HG03460 (cell line): Measurements from ENCODE around the gene AAMDC.

ENCODE experiments used
- ATAC-seq: cut with Tn5 transposase; IDR thresholded peaks from one replicate; pipeline ENCODE4 v1.9.1; 2021; ENCODE audit not compliant: unreplicated experiment

Gene AAMDC

DNA sequence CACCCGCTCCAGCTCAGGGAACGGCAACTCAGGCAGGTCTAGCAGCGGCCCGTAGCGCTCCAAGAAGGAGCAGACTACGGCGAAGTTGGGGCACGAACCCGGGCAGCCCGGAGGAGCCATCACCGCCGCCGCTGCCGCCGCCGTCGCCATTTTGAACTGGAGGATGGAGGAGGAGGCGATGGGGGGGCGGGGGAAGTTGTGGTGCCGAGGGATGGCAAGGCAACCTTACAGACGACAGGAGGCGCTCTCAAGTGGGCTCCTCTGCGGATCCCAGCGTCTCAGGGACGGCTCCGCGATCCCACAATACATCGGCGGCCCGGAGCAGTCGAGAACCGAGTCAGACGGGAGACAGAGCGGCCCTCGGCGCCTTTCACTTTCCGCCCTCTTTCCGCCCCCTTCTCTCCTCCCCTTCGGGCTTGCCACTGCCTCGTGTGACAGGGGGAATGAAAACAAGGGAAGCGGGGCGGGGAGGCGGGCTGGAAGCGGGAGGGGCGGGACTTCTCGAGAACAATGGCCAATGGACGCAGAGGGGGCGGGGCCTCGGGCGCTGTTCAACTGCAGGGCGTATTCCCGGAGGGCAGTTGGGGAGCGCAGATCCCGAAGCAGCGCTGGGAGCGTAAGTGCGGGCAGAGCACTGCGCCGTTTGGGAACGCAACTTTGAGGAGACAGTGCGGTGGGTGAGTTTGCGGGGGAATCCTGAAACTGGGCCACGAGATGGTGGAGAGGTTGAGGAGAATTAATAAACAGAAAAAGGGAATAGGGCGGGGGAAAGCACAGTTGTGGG is at the start of gene AAMDC, which contains the start of gene RSF1:
Gene AAMDC, plus strand, starts transcription at position 580 of the 784 bp plus-strand sequence. CDS start 21,353 bp downstream, outside the sequence.
Gene RSF1, minus strand, starts transcription at position 158 of the 784 bp plus-strand sequence. Its CDS starts 8 bp downstream, at position 150.
- ATAC-seq, result peak; percentile 76

DNA sequence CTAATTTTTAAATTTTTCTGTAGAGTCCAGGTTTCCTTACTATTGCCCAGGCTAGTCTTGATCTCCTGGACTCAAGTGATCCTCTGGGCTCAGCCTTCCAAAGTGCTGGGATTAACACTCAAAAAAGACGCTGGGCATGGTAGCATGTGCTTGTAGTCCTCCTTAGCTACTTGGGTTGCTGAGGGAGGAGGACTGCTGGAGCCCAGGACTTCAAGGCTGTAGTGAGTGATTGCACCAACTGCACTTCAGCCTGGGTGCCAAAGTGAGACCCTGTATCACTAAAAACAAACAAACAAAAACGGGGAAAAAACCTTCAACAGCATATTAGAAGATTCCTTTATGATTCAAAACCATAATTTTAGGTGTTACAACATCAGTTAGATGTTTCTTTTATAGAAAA is 45.0 kb upstream of the AAMDC start:
- no peak for ATAC-seq

DNA sequence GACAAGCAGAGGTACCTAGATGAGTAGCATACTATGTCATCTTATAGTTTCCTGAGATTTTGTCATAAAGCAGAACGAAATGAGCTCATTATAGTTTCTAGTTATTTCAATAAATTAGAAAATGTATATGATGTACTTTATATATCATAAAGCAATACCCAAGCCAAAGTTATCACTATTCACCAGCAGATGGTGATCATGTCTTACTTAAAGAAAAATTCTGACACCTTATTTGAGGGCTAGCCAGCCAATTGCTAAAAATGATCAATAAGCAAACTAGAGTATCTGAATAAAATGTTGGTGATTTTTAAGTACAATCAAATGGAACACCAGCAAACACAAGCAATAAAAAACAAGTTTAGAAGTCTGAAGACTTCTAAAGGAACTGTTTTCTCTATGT is 44.5 kb upstream of the AAMDC start:
- no peak for ATAC-seq

DNA sequence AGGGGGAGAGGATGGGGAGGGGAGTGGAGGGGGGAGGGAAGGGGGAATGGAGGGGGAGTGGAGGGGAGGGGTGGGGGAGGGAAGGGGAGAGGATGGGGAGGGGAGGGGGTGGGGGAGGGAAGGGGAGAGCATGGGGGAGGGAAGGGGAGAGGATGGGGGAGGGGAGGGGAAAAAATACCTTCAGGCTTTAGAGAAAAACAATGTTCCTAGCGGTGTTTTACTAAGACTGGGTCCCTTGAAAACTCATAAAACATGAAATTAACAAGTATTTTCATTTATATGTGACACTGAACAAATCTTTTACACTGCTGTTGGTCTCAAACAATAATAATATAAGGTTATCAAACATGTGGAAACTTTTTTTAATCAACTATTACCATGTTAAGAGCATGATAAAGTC is 42.8 kb upstream of the AAMDC start:
- no peak for ATAC-seq

DNA sequence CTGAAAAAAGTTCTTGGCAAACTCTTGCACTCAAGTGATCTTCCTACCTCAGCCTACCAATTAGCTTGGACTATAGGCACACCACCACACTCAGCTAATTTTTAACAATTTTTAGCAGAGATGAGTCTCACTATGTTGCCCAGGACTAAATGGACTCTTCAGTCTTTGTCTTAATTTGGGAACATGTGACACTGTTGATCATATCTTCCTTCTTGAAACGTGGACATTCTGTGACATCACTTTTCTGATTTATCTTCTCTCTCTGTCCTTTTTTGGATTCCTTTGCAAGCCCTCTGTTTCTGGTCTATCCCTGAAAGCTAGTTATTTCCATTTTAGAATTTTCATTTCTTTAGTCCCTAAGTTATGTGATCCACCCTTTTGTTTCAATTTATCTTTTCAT is 42.4 kb upstream of the AAMDC start:
- ATAC-seq, result no peak

DNA sequence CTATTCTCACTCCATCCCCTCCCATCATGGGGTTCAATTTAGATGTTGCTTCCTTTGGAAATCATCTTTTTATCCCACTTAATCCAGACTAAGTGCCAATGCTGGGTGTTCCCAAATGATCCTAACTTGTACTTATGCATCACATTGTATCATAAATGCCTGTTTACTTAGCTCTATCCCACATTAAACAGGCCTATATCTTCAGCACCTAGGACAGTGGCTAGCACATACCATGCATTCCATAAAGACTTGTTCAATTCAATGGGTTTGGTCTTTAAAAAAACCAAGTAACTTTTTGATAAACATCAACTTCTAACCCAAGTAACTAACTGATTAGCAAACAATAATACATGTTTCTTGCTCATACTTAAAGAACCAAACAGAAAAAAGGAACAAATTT is 41.0 kb upstream of the AAMDC start:
- ATAC-seq, result no peak

DNA sequence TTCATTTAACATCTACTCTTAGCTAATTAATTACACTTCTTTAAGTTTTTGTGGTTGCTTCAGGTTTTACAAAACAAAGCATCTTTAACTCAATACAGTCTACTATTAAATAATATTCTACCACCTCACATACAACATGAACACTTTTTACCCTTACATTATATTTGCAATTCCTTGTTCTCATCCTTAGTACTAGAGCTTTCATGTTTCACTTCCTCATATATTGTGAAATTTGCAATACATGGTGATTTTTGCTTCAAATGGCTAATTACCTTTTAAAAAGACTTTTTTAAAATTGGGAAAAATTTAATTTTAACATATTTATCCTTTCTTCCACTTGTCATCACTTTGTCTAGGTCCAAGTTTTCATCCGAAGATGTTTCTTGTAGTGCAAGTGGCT is 37.9 kb upstream of the AAMDC start:
- no peak for ATAC-seq

DNA sequence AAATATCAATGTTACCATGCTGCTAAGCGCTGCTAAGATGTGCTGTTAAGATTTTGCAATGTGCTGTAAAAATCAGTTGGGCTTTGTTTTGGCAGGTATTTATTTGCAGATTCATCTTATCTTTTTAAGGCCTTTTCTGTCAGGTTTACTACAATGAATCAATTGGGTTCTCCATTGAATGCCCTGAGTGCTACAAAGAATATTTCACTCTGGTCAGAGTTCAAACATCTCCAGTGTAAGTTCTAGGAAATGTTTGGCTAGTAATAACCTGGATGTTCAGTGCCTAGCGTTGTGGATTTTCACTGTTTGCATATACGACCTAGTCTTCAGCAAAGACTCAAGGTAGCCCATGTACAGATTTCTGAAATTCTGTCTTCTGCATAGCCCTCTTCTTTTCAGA is 36.4 kb upstream of the AAMDC start:
- ATAC-seq, result no peak

DNA sequence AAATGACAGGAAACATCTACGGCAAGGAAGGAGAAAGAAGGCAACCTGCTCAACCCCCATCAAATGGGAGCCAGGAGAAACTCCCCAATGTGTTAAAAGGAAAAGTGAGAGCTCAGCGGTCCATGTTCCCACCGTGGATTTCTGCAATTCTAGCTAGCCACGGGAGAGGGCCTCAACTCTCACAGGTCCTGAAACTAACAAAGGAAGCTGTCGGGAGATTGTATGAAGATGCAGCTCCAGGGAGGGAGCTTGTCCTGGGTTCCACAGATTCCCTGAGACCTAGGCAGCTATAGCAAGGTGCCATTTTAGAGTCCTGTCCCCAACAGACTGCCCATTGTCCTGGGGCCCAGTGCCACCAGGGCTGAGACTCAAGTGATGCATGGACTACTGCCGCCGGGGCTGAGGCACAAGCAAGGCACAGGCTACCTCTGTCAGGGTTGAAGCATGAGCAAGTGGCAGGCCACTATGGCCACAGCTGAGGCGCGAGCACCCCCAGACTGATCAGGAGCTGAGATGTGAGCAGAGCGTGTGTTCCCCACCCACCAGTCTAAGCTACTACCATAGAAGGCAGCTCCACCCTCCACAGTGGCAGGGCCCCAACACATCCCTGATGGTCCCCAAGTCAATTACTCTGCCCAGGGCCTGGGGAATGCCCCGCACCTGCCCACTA is 31.7 kb upstream of the AAMDC start:
- ATAC-seq, result no peak

DNA sequence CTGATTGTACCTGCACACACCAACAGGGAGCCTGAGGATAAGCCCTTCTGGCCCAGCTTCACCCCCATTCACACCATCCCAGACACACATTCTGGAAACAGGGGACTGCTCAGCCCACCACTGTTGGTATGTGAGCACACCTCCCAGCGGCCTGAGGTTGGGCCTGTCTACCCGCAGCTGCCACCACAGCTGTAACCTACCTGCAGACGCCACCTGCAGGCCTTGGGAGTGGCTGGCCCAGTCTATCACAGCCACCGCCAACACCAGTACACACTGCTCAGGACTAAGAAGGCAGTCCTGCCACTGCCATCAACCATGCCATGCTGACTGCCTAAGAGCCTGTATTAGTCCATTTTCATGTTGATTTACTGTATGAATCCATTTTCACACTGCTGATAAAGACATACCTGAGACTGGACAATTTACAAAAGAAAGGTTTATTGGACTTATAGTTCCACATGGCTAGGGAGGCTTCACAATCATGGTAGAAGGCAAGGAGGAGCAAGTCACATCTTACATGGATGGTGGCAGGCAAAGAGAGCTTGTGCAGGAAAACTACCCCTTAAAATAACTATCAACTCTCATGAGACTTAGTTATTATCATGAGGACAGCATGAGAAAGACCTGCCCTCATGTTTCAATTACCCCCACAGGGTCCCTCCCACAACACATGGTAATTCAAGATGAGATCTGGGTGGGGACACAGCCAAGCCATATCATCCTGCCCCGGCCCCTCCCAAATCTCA is 31.0 kb upstream of the AAMDC start:
- no peak for ATAC-seq

DNA sequence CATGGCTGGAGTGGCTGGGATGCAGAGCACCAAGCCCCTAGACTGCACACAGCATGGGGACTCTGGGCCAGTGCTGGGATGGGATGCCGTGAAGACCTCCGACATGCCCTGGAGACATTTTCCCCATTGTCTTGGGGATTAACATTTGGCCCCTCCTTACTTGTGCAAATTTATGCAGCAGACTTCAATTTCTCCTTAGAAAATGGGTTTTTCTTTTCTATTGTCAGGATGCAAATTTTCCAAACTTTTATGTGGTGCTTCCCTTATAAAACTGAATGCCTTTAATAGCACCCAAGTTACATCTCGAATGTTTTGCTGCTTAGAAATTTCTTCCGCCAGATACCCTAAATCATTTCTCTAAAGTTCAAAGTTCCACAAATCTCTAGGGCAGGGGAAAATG is 29.6 kb upstream of the AAMDC start:
- ATAC-seq, result no peak

DNA sequence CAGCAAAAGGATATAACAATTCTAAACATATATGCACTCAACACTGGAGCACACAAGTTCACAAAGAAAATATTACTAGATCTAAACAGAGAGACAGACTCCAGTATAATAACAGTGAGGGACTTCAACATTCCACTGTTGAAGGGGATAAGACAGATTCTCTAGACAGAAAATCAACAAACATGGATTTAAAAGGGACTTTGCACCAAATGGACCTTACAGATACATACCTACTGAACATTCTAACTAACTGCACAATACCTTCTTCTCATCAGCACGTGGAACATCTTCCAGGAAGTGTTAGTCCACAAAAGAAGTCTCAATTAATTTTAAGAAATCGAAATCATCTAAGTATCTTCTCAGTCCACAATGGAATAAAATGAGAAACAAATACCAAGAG is 27.0 kb upstream of the AAMDC start:
- no peak for ATAC-seq

DNA sequence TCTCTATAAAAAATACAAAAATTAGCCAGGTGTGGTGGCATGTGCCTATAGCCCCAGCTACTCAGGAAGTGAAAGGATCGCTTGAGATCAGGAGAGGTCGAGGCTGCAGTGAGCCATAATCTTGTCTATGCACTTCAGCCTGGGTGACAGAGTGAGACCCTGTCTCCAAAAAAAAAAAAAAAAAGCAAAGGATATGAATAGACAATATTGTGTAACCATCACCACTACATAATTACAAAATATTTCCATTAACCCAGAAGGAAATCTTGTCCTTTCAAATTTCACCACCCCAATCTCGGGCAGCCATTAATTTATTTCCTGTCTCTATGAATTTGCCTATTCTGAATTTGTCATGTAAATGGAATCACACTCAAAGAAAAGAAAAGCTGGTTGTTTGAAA is 21.6 kb upstream of the AAMDC start:
- no peak for ATAC-seq

DNA sequence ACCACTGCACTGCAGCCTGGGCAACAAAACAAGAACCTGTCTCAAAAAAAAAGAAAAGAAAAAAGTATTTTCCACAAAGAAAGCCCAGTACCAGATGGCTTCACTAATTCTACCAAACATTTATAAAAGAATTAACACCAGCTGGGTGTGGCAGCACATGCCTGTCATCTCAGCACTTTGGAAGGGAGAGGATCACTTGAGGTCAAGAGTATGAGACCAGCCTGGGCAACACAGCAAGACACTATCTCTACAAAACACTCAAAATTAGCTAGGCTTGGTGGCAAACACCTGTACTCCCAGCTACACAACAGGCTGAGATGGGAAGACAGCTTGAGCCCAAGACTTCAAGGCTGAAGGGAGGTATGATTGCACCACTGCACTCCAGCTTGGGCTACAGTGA is 20.5 kb upstream of the AAMDC start:
- no peak for ATAC-seq

DNA sequence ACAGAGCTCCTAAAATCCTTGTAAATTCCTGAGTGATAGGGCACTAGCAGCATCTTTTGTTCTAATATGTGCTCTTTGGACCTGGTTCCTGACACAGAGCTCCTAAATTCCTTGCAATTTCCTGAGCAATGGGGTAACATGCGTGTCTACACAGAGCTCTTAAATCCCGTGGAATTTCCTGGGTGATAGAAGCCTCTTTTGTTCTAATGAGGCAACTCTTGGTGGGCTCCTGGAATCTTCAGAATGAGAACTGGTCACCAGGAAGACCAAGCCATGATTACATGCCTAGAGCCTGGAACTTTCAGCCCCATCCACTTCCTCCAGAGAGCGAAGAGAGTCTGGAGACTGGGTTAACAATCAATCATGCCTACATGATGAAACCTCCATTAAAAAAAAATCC is 19.5 kb upstream of the AAMDC start:
- ATAC-seq, result no peak

DNA sequence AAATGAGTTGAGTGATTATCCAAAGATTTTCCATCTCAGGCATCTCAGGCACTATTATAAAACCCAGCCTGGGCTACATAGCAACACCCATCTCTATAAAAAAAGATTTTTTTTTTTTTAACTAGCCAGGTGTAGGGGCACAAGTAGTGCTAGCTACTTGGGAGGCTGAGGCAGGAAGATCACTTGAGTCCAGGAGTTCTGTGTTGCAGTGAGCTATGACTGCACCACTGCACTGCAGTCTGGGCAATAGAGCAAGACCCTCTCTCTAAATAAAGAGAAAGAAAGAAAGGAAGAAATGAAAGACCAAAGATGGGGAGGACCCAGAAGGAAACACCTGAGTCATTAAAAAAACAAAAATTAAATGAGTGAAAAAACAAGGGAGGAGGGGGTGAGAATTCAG is 14.5 kb upstream of the AAMDC start:
- ATAC-seq, result no peak

DNA sequence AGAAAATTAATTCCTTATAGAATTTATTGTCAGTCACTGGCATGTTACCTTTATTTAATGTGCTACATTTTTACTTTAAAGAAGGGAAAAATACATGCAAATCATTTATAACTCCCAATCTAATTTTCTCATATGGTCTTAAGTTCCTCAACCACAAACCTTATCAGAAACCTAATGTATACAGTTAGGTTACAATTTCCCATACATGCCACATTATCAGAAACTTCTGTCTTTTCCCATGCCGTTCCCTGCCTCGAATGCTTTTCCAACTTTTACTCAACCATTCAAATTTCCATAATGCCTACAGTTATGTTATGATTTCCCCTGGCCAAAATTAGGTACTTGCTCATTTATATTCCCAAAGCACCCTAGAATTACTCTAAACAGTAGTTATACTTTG is 14.0 kb upstream of the AAMDC start:
- no peak for ATAC-seq

DNA sequence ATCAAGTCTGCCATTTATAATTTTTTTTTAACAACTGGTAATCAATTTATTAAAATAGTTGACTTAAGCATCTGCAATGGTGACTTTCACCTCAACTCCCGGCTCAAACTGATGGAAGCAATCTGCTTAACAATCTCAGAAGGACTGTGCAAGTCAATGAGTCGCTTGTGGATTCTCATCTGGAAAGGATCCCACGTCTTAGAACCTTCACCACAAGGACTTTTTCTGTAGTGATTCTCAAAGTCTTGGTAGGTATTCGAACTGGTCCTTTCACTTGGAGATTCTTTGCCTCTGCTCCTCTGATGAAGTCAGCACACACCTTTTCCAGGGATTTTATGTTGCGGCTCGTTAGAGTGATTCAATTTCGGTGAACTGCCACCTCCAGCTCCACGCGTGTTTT is 7.7 kb upstream of the AAMDC start:
- no peak for ATAC-seq

DNA sequence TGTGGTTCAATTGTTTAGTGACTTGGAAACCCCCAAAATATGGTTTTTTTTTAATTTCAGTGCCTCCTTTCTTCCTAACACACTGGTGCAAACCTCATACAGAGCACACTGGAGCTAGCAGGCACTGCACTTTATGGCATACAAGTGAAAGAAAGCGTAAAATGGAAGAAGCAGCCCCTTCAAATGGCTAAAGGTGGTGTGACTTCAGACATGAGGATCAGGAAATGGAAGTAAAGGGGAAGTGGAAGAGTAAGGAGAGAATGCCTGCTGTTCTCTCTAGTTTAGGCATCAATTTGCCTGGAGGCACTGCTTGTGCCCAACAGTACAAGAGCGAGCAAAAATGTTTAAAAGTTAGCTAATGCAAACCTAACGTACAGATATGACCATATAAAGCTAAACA is 6.1 kb upstream of the AAMDC start:
- ATAC-seq, result no peak

DNA sequence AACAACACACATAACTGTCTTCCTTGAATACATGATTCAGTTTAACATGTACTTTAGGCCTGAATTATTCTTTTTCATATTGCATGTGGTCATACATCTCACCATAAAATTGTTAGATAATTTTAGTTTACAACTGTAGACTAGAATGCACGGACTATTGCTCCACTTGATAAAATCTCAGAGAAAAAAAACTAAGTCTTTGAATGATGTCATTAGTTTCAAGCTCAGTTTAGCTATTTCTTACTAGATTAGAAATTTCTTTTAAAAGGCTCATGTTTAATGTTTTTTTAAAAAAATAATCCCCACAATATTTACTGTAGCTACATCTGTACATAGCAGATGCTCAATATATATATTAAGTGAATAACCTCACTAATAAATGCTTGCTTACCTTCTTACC is 5.5 kb upstream of the AAMDC start:
- no peak for ATAC-seq

DNA sequence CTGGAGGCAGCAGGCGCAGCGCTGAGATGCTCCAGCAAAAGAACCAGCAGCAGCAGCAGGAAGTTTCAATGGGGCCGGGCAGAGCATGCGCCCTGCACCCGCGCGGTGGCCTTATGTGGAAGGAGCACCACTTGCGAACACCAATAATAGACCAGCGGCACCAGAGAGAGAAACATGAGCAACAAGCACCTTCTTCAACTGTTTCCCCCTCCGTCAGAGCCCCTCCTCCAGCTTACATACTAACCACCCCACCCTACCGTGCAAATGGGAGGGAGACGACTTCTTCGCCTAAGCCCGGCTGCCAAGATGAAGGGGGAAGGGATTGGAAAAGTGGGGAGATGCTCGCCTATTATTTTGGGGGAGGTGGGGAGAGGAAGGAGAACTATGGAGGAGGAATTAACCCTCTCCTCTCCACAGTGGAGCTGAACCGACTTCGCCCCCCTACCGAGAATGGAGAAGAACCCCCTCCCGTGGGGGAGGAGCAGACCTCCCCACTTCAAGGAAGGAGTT is 1.5 kb upstream of the AAMDC start:
- peak; percentile 44 for ATAC-seq
